Glutamatergic neuron (in vitro differentiated cells): ENCODE measurements around the gene PKP3. TPM values are rescaled to one million over a fixed set of nuclear protein-coding genes. Genes with fewer than 3 reads are reported as not detected.

Experiments
- DNase-seq: peaks from one replicate; pipeline ENCODE4 v3.0.0; 2022
- H3K27ac Mint-ChIP-seq: one replicate; pipeline ENCODE4 v1.8.0; 2020; ENCODE audit warnings: mild to moderate bottlenecking, mixed read lengths, inconsistent platforms; ENCODE audit not compliant: unreplicated experiment
- H3K27me3 Mint-ChIP-seq: one replicate; pipeline ENCODE4 v1.8.0; 2020; ENCODE audit warnings: mild to moderate bottlenecking, moderate library complexity, mixed read lengths, inconsistent platforms; ENCODE audit not compliant: unreplicated experiment
- H3K36me3 Mint-ChIP-seq: one replicate; pipeline ENCODE4 v1.8.0; 2020; ENCODE audit warnings: mild to moderate bottlenecking, mixed read lengths, inconsistent platforms; ENCODE audit not compliant: unreplicated experiment
- H3K4me1 Mint-ChIP-seq: one replicate; pipeline ENCODE4 v1.8.0; 2020; ENCODE audit warnings: mild to moderate bottlenecking, low read depth, mixed read lengths, inconsistent platforms; ENCODE audit not compliant: unreplicated experiment
- H3K4me3 Mint-ChIP-seq: one replicate; pipeline ENCODE4 v1.8.0; 2020; ENCODE audit warnings: mild to moderate bottlenecking, mixed read lengths, inconsistent platforms; ENCODE audit not compliant: unreplicated experiment
- H3K9me3 Mint-ChIP-seq: one replicate; pipeline ENCODE4 v1.8.0; 2020; ENCODE audit warnings: mild to moderate bottlenecking, moderate library complexity, mixed read lengths, inconsistent platforms; ENCODE audit not compliant: unreplicated experiment
- total RNA-seq: library from RNA; stranded (reverse); fragmentation: NEBNext Ultra II Directional; extraction: Animal tissue kit (Norgen Biotek cat#: 25700); gene quantifications from one replicate; pipeline ENCODE4 v1.2.1, GENCODE V29; 2021; ENCODE audit not compliant: unreplicated experiment
- TF ChIP-seq, protein P1 (sequence below): fragments of 200-600 bp; sonication (generic); IDR thresholded peaks from one replicate; pipeline ENCODE4 v1.5.0; 2021; ENCODE audit not compliant: partially characterized antibody, unreplicated experiment

The PKP3 gene
- total RNA-seq, 1 donor from 2014 or later = not detected

DNA sequence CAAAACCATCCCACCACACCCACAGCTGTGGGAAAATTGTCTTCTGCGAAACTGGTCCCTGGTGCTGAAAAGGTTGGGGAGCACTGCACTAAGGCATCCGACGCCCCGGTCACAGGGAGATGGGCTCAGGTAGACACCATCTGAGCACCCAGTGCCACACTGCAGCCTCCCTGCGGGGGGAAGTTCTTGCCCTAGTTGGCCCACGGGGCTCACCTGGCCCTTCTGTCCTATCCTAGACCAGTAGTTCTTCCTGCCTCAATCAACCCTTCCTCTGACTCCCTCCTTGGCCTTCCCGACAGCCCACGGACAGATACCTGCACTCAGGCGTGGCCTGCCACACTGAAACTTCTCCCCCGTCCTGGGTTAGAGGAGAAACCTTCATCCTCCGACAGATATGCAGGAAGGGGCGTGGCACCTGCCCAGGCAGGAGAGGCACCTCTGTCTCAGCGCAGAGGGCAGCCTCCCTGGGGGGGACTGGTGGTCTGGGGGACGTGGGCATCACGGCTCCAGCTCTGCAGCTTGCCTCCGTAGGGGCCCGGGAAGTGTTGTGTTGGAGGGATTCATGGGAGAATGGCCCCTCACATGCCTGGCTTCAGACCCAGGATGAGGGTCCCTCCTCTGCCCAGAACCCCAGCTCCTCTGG lies 43.3 kb downstream of the PKP3 start:
- Mint-ChIP-seq H3K9me3 (peaks cover 4% of the 10 kb centered on the region), H3K27me3 (no peaks in the 10 kb centered on the region), H3K4me1 (peaks cover 12% of the 10 kb centered on the region), H3K27ac (no peak overlapping the region), H3K36me3 (no peaks in the 10 kb centered on the region), H3K4me3 (no peak overlapping the region)
- no peak for DNase-seq
- TF ChIP-seq, protein P1, sequence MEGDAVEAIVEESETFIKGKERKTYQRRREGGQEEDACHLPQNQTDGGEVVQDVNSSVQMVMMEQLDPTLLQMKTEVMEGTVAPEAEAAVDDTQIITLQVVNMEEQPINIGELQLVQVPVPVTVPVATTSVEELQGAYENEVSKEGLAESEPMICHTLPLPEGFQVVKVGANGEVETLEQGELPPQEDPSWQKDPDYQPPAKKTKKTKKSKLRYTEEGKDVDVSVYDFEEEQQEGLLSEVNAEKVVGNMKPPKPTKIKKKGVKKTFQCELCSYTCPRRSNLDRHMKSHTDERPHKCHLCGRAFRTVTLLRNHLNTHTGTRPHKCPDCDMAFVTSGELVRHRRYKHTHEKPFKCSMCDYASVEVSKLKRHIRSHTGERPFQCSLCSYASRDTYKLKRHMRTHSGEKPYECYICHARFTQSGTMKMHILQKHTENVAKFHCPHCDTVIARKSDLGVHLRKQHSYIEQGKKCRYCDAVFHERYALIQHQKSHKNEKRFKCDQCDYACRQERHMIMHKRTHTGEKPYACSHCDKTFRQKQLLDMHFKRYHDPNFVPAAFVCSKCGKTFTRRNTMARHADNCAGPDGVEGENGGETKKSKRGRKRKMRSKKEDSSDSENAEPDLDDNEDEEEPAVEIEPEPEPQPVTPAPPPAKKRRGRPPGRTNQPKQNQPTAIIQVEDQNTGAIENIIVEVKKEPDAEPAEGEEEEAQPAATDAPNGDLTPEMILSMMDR = no peak

DNA sequence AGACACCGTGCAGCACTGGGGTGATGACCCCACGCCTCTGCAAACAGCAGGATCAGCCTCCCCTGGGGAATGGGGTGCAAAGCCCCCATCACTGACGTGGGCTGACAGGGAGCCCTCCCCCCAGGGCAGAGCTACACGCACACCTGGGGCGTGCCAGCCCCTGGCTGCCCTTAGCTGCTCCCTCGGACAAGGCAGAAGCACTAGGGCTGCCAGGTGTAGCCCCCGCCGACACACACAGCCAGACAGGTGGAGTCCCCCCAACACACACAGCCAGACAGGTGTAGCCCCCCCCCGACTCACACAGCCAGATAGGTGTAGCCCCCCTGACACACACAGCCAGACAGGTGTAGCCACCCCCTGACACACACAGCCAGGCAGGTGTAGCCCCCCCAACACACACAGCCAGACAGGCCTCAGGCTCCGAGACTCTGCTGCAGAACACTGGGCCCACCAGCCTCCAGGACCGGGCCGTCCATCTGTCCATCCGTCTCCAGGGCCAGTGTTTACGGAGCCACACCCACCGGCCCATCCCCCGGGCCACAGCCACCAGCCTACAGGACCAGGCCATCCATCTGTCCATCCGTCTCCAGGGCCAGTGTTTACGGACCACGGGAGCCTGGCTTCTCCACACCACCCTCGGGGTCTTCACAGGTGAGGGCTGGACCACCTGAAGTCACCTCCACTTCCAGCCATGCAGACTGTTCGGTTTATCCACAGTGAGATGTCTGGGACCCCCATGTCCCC lies 44.3 kb downstream of the PKP3 start:
- no peaks in the 10 kb centered on the region for H3K27me3 Mint-ChIP-seq
- DNase-seq = no peak
- H3K4me3 Mint-ChIP-seq = no peak overlapping the region
- H3K36me3 Mint-ChIP-seq = no peaks in the 10 kb centered on the region
- peaks cover 12% of the 10 kb centered on the region for H3K4me1 Mint-ChIP-seq
- no peak overlapping the region for H3K27ac Mint-ChIP-seq
- TF ChIP-seq, protein P1 = no peak
- H3K9me3 Mint-ChIP-seq = peaks cover 4% of the 10 kb centered on the region

DNA sequence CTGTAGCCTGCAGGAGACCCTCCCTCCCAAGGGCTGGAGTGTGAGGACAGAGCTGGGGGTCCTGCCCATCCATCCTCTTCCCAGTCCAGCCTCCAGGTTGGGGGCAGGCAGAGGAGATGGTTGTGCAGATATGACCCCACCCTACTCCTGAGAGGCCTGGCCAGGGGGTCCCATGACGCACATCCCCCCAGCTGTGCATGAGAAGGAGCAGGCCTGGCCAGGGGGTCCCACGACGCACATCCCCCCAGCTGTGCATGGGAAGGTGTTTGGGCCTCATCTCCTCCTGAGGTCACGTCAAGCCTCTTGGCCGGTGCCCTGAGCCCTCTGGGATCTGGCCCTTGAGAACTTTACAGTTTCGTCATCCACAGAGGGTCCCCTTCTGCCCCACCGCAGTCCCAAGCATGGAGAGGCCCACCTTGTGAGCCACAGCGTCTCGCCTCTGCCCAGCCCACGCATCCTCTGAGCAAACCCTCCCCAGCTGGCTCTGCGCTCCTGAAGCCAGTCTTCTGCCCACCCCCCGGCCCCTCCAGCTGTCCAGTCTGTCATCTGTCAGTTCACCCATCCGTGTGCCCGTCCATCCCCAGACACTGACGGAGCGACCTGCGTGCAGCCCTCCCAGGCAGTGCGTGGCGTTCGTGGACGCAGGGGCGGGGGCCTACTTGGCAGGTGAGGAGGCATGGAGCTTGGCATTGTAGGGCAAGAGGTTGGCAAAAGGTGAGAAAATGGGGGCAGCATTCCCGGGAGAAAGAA lies 45.5 kb downstream of the PKP3 start:
- Mint-ChIP-seq H3K27ac (no peak overlapping the region), H3K4me1 (peaks cover 12% of the 10 kb centered on the region), H3K9me3 (peaks cover 4% of the 10 kb centered on the region), H3K4me3 (no peak overlapping the region), H3K27me3 (peaks cover 1% of the 10 kb centered on the region), H3K36me3 (no peaks in the 10 kb centered on the region)
- no peak for DNase-seq
- TF ChIP-seq, protein P1 = no peak

DNA sequence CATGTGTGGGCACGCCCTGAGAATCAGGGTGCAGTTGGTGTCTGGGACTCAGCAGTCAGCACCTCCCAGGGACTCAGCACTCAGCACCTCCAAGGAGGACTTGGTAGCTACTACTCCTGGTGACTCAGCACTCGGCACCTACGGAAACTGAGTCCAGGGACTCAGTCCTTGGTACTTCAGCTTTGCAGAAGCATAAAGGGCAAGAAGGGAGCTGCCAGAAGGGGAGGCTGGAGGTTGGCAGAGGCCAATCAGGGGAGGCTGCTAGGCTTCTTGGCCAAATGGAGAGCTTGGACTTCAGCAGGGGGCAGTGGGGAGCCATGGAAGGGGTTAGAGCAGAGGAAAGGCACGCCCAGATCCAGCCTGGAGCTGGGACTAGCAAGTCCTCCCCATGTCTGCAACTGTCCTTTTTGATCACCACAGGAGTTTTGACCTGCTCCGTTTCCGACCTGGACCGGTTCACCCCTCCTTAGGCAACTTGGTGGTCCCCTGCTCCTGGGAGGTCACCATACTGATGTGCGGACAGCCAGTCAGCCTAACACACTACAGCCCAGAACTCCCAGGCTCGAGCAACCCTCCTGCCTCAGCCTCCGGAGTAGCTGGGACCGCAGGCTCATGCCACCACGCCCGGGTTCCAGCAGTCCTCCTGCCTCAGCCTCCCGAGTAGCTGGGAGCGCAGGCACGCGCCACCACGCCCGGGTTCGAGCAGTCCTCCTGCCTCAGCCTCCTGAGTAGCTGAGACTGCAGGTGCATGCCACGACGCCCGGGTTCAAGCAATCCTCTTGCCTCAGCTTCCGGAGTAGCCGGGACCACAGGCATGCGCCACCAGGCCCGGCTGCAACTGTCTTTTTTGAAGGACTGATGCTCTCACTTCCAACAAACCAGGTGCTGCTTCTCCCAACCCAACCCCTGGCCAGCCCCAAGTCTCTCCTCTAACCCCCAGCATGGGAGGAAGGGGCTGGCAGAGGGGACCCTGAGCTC lies 46.3 kb downstream of the PKP3 start:
- Mint-ChIP-seq H3K27me3 (peaks cover 4% of the 10 kb centered on the region), H3K36me3 (no peaks in the 10 kb centered on the region), H3K9me3 (peaks cover 4% of the 10 kb centered on the region), H3K4me3 (no peak overlapping the region), H3K4me1 (peaks cover 12% of the 10 kb centered on the region), H3K27ac (no peak overlapping the region)
- TF ChIP-seq, protein P1 = no peak
- DNase-seq = no peak
